NOMO-1 treated with dmso at 0.1 percent for 144 hours (cell line): ENCODE results near the gene VAV2.

Experiments used
- DNase-seq: peaks from one replicate; lab custom pipeline; 2025; ENCODE audit not compliant: unreplicated experiment; lab: John Stamatoyannopoulos, UW

Gene VAV2

DNA sequence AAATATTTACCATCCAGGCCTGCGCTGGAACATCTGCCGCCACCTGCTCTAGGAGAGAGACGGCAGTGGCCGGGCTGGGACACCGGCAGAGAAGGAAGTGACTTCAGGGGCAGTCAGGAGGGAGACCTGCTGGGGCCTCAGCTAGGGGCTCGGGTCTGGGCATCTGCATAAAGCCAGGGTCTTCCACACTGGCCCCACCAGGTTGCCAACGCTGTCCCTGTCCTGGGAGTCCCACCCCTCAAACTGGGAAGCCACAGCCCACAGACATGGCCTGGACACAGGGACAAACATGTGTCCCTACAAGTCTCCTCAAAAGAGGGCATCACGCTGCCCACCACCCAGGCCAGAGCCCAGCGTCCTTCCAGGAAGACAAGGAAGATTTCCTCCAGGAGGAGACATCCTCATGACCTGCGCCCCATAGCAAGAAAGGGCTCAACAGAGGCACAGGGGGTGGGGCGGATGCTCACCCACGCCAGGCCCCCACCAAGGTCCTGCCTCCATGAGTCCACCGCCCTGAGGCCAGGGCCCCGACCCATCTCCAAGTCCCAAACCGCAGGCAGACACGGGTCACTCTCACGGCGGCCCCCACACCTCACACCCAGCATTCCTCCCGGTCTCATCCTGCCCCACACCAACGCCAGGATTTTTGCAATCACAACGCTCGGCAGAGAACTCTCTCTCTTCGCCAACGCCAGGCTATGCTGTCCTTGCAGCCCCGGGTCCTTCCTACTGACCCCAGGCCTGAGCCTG is 9.0 kb downstream of the VAV2 start:
- DNase-seq, result no peak

DNA sequence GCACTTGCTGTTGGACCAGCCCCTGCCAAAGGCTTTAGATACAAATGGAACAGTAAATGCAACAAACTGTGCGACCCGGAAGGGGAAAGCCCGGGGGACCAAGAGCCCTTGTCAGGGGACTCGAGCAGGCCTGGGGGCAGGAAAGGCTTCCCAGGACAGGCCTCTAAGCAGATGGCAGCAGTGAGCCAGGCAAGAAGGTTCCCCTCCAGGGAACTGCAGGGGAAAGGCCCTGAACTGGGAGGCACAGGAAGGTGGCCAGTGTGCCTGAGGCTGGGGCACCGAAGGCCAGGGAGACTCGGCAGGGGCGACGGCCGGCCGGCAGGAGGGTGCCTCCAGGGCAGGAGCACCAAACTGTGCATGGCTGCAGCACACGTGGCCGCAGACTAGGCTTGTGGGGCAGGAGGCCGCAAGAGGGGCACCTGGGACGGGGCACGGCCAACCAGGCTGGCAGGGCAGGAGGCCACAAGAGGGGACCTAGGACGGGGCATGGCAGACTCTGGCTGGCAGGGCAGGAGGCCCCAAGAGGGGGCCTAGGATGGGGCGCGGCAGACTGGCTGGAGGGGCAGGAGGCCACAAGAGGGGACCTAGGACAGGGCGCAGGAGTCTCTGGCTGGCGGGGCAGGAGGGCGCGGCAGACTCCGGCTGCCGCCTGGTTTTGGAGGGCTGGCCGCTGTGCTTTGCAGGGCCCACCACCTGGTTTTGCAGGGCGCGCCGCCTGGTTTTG is 10.0 kb downstream of the VAV2 start:
- DNase-seq, result no peak

DNA sequence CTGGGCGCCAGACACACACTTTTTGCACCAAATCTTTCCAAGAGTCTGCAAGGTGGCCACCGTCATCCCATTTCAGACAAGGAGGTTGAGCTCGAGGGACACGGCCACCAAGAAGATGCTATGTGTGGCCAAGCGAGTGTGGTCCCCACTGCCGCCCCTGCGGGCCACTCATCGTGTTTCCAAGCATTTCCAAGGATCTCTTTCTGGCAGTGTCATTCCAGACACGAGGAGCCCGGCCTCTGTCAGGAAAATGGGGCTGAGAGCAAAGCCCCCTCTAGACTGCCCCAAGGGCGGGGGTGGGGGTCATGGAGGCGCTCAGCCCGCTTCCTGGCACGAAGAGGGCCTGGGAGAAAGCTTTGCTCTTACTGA is 10.6 kb downstream of the VAV2 start:
- DNase-seq, result no peak

DNA sequence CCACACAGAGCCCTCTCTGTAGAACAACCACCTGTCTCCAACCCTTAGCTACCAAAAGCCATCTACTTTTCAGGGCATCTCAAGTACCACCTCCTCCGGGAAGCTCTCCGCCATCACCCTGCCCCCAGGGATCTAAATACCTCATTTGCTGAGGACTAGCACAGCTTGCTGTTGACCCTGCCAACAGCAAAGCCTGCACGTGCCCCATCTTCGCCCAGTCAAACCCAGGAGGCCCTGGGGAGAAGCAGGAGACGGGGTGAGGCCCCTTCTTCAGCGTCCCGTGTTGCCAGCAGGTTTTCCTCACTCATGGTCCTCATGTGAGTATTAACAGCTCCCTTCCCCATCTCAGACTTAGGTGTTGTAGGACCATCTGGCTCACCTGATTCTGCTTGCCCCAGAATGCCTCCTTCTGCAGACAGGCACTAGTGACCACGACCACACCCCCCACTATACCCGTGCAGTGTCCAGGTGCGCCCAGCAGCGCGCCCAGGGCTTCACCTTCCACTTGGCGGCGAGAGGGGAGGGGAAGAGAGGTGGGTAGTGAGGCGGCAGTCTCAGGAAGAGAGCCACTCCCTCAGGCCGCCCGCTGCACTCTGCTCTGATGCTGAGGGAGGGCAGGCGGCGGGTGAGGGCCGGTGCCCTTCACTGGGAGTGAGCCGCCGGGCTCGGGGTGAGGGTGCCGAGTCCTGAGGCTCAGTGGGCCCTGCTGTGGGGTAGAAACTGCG is 11.1 kb downstream of the VAV2 start:
- no peak for DNase-seq

DNA sequence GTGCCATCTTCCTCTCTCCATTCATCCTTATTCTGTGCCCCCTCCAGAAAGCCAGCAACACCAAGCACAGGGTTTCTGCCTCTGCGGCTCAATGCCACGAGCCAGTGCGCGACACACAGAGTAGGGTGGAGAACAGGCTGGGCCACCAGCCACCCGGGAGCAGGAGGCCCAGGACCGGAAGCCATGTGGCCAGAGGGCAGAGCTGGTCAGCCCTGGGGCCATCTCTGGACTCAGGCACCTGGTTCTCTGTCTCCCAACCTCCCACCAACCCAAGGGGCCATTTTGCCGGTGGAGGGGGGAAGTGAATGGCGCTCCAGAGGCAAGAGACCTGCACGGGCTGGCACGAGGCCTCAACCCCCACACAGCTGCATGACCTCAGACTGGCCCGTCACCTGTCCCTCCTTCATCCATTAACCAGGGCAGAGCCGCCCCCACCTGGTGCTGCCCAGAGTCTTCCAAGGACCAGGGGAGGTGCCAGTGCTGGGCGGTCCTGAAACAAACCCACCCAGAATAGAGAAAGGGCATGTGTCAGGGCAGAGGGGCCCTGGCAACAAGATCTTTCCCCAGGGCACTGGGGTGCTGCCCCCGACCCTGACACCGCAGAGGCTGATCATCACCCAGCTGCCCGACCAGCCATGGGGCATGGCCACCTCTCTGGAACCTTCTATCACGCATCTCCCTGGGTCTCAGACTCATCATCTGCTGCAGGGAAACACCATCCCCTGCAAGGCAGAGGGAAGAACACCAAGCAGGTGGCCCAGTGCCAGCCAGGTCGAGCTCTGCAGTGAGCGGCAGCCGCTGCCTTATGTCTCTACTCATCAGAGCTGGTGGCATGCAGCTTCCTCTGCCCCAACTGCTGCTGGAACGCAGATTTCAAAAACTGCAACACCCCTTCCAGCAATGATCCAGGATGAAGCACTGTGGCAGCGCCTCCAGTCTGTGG is 11.9 kb downstream of the VAV2 start:
- DNase-seq, result no peak

DNA sequence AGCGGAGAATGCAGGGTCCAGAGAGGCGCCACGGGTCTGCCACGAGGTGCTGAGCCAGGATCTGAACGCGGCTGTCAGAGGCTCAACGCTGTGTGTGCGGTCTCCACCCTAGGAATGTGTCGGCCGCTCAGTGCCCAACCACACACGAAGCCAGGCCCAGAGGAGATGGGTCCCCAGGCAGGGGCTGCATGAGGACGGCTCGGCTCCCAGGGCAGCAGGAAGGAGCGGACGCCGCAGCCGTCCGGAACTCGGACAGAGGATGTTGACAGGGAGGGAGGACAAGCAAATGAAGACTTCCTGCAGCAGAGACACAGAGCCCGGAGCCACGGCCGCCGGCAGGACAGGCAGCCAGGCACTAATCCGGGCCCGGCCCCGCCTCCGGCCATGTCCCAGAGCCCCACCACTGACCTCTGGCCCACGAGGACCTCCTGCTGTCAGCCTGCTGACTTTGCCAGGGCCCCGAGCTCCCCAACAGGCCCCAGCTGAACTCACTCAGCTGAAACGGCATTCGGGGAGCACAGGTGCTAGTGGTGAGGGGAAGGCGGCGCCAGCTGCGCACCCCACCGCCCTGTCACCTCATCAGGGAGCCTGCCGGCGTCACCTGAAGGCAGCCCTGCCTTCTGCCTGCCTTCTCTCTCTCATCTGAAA is 12.7 kb downstream of the VAV2 start:
- no peak for DNase-seq

DNA sequence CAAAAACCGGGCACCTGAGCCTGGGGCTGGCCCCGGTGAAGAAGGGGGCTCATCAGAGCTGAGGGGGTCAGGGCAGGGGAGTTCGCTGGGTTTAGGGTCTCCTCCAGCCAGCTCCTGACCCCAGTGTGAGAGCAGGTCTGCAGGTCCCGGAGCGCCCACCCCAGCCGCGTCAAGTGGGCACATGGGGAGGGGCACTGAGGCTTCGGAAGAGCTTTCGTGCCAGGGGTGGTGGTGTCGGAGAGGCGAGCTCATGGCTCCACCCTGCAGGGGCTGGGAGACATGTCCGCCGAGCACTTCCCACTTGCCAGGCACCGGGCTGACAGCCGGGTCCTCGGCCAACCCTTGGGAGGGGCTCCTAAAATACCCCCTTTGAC is 13.2 kb downstream of the VAV2 start:
- no peak for DNase-seq

DNA sequence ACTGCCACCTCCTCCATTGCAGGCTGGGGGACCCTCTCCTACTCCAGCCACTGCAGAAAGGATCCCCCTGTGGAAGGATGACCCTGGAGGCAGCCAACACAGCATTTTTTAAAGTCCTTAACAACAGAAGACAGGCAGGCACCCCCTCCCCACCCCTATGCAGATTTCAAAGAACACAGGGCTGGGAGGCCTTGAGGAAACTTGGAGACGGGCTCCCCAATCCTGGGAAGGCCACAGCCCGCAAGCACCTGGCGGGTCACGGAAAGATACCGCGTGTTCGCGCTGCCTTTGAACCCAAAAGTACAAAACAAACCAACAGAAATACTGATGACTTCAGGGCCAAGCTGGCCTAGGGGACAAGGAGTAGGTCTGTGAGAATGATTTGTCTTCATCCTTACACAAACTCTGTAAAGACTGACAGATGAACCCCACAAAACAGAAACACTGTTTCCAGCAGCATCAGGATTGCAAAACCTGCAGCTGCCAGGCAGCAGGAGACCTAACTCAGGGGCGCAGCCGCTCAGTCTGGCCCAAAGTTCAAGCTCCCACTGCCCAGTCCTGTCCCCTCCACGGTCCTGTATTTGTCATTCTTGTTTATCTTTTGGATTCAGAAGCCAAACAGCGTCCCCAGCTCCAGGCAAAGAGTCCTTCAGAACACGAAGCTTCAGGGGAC is 13.8 kb downstream of the VAV2 start:
- DNase-seq, result no peak

DNA sequence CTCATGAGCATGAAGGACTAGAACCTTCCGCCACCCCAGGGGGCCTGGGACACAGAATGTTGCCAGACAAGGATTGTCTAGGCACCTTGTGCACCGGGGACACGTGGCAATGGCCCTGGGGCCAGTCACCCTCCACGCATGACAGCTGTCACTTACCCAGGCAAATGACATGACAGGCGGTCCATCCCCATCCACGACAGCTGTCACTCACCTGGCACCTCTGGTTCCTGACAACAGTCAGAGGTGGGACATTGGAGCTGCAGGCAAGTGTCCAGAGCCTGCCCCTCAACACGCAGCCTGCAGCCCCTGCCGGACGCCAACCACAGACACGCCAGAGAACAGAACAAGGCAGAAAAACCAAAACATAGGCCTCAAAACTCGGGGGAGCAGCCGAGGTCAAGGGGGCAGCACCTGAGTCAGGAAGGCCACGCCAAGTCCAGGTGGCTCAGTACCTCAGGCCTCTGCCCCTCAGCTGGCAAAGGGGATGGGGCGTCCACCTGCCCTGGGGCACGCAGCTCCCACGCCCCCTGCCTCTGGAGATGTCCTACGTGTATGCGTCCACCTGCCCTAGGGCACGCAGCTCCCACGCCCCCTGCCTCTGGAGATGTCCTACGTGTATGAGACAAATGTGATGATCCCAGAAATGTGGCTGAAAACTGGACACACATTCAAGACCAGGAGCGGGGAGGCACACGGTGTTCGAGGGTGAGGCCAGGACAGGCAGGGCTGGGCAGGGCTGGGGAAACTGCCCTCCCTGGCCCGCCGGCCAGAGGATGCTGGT is 14.5 kb downstream of the VAV2 start:
- DNase-seq, result no peak

DNA sequence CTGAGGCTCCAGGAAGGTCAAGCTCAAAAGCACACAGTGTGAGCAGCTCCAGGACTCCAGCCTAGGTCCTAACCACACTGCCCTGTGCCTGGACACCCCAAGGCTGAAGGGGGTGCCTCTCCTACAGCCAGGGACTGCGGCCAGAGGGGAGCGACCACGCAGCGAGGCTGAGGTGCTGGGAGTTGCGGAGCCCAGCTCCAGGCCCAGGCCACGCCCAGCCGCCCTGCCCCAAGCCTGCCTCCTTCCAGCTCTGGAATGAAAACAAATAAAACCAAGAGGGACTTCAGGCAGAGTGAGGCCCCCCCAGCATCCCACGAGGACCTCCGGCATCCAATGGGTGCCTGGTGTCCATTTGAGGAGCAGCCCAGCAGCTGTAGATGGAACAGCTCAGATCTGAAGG is 15.2 kb downstream of the VAV2 start:
- DNase-seq, result no peak

DNA sequence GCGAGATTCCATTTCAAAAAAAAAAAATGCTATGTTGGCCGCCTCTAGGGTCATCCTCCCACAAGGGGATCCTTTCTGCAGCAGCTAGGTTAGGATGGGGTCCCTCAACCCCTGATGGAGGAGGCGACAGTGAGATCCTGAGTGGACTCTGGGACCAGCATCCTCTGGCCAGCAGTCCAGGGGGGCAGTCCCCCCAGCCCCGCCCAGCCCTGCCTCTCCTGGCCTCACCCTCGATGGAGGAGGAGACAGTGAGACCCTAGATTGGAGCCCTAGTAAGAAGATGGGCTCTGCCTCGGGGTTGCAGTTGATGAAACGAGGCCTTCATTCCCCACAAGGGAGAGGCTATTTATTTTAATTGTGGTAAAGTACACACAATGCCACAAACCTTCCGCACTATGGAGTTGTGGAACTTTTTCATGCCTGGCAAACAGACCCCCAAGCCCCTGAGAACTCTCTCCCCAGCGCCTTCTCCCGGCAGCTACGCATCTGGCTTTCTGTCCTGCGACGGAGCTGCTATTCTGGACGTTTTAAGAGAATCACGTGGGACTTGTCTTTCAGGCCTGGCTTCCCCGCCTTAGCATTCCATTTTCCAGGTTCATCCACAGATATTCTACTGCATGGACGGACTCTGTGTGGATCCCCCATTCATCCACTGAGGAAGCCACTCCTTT is 15.8 kb downstream of the VAV2 start:
- DNase-seq, result no peak

DNA sequence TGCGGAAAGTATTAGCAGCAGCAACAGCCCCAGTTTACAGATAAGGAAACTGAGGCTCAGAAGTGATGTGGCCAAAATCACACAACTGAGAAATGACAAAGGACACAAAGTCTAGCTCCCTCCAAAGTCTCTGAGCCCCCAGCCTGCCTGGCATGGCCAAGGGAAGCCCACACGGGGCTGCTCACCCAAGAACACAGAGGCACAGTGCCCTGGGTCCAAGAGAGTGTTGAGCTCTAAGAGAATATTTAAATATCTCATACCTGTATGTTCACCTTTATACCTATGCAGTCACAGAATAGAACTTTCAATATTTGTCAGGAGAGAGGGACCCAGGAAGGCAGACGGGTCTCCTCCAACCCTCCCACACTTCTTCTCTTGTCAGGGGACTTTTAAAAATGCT is 16.6 kb downstream of the VAV2 start:
- DNase-seq, result no peak

DNA sequence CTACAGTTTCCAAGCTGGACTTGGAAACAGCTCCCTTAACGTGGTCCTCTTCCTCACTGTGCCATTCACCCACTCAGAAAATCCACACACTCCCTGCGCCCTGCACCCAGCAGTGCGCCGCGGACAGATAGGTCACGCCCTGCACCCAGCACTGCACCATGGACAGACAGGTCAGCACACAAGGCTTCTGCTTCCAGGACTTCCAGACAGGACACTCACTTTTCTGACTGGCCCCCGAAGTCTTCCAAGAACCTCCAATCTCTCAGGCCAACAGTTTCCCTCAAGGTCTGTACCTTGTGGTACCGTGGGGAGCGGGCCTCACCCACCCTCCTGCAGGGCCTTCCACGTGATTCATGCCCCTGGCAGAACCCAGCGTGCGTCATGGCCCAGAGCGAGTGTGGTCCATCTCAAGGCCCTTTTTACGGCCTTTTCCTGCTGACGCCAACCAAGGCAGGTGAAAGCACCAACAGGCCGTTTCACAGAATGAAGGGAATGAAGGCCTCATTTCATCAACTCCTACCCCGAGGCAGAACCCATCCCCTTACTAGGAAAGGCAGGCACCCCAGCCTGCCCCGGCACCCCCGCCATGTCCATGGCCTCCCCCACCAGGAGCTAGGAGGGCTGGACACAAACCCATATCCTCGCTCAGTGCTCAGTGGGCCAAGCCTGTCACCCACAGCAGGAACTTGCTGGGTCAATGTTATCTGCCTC is 17.3 kb downstream of the VAV2 start:
- DNase-seq, result no peak

DNA sequence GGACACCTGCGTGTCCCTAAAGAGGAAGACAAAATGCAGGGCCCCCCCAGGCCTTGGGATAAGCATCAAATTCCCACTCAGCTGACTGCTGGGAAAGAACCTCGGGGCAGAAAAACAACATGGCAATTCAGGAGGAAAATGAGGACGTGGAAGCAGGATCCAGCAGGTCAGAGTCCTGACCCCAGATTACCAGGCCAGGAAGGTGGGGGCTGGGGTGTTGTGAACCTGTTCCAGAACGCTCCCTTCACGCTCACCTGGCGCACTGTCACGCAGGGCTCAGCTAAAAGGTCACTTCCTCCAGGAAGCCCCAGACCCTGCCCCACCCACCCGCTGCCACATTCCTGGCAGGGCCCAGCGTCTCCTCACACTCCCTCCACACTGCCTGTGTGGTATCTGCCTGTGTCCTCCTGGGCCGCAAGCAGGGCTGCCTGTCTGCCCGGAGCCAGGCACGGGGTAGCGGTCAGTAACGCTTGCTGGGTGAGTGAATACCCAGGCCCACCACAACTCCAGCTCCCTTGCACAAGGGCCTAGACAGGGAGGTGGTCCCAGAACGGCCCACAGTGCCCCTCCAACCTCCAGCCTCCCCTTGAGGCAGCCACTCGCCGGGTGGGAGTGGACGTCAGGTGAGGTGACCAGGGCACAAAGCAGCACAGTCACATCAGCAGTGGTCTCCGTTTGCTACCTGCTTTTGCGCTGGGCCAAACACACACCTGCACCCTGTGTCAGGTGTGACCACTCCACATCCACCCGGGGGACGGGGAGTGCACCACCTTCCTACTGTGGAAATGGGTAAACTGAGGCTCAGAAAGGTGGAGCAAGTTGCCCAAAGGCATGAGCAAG is 18.1 kb downstream of the VAV2 start:
- no peak for DNase-seq

DNA sequence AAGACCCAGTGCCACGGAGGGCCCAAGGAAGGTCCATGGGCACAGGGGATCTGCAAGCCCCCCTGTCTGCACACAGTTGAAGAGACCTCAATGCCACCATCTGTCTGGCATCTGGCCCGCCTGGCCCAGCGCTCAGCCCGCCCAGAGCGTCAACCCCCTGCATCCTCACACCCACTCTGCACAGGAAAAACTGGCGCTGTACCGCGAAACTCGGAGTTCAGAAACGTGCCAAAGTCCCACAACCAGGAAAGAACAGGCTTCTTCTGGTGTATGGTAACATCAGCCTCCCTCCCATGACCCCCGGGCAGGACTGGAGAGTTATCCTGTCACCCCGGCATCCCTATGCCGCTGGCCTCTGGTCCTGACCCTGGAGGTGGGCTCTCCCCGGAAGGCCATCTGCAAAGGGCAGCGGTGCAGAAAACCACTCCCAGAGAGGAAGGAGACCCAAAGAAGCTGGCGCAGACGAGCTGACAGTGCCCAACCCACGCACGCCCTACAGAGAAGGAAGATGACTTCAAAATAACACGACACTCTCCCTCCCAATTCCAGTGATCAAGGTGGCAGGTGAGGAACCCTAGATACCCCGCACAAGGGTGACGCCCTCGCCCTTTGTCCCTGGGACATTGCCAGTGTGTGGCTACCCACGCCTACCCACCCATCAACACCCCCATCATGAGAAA is 18.9 kb downstream of the VAV2 start:
- no peak for DNase-seq
